Memory B cell (primary cell): ENCODE data around the gene CLEC16A.

Experiments
- ATAC-seq: fragments of 150-1000 bp; cut with Tn5 transposase; 2 replicates; pipeline ENCODE4 v1.10.0; 2021; ENCODE audit warnings: low read depth, mild to moderate bottlenecking, moderate library complexity
- DNase-seq, 2 donors: peaks; one replicate each; pipeline ENCODE4 v3.0.0; 2022; ENCODE audit warnings: low spot score in 2 of 2
- H3K27ac Mint-ChIP-seq: one replicate; pipeline ENCODE4 v1.8.0; 2022; ENCODE audit warnings: mild to moderate bottlenecking, moderate library complexity, mixed read lengths
- H3K27me3 Mint-ChIP-seq: one replicate; pipeline ENCODE4 v1.8.0; 2022; ENCODE audit warnings: mixed read lengths
- H3K36me3 Mint-ChIP-seq: one replicate; pipeline ENCODE4 v1.8.0; 2022; ENCODE audit warnings: mild to moderate bottlenecking, mixed read lengths
- H3K4me1 Mint-ChIP-seq: one replicate; pipeline ENCODE4 v1.8.0; 2022; ENCODE audit warnings: mixed read lengths
- H3K4me3 Mint-ChIP-seq: one replicate; pipeline ENCODE4 v1.8.0; 2022; ENCODE audit warnings: mild to moderate bottlenecking, moderate library complexity, mixed read lengths
- H3K9me3 Mint-ChIP-seq: one replicate; pipeline ENCODE4 v1.8.0; 2022; ENCODE audit warnings: mixed read lengths

The CLEC16A gene

DNA sequence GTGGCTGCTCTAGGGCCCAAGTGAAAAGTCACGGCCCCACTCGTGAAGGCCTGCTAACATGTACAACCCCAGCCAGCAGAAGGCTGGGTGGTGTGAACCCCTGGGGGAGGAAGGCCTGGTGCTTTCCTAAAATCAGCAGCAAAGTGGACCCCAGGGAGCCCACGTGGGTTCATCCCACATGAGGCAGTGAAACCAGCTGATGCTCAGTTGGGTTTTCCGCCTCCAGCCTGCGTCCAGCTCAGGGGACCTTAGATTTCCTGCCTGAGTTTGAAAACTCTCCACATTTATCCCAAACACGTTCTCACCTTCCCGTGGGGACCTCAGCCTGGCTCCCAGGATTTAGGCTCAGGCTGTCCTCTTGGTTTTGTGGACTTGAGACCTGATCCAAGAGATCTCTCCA is 225.8 kb downstream of the CLEC16A start:
- ATAC-seq = no peak
- Mint-ChIP-seq H3K36me3 (peaks cover 44% of the 10 kb centered on the region), H3K4me3 (no peak overlapping the region), H3K27ac (no peak overlapping the region), H3K9me3 (no peaks in the 10 kb centered on the region), H3K4me1 (peaks cover 12% of the 10 kb centered on the region), H3K27me3 (no peaks in the 10 kb centered on the region)
- DNase-seq = no peak

DNA sequence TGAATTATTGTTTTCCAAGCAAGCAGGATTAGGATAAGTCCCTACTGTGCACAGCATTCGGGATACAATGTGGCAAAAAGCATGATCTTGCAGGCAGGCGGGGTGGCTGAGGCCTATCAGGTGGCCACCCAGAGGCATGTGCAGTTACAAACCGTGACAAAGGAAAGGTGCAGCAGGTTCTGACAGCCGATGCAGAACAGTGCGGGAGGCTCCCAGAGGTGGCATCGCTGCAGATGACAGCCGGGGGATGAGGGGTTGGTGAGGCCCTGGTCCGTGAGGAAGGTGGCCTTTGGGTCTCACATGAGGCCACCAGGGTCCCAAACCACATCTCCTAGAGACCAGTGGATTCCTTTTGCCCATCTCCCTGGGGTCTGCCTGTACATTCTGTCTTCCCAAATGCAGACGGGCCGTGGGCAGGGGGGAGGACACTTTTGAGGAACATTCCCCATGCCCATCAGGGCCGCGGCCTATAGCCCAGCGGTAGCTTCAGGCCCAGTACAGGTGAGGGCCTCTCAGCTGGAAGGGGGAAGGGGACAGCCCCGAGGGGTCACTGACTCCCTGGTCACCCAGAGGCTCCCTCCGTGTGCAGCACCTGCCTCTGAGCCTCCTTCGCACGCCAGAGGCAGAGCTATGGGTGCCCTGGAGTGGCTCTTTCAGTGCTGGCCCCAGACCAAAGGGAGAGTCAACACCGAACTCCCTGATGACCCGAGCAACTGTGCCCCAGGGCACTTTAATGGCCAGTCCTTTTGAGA is 226.5 kb downstream of the CLEC16A start:
- no peak for DNase-seq
- no peaks in the 10 kb centered on the region for H3K27me3 Mint-ChIP-seq
- ATAC-seq = no peak
- no peaks in the 10 kb centered on the region for H3K9me3 Mint-ChIP-seq
- H3K4me3 Mint-ChIP-seq = no peak overlapping the region
- H3K27ac Mint-ChIP-seq = no peak overlapping the region
- H3K36me3 Mint-ChIP-seq = peaks cover 45% of the 10 kb centered on the region
- H3K4me1 Mint-ChIP-seq = peaks cover 16% of the 10 kb centered on the region

- H3K4me1 Mint-ChIP-seq = peaks cover 21% of the 10 kb centered on the region
- ATAC-seq = no peak
- no peak for DNase-seq
- H3K27ac Mint-ChIP-seq = no peak overlapping the region
- H3K27me3 Mint-ChIP-seq = no peaks in the 10 kb centered on the region
- H3K4me3 Mint-ChIP-seq = no peak overlapping the region
- peaks cover 44% of the 10 kb centered on the region for H3K36me3 Mint-ChIP-seq
- H3K9me3 Mint-ChIP-seq = no peaks in the 10 kb centered on the region
Measured at GRCh38 chr16:11171448-11171709, 227.0 kb downstream of the CLEC16A start.

- ATAC-seq (no peak), DNase-seq (no peak)
- no peak overlapping the region for H3K27ac Mint-ChIP-seq
- no peak overlapping the region for H3K4me3 Mint-ChIP-seq
- no peaks in the 10 kb centered on the region for H3K9me3 Mint-ChIP-seq
- H3K36me3 Mint-ChIP-seq = peaks cover 44% of the 10 kb centered on the region
- H3K4me1 Mint-ChIP-seq = peaks cover 21% of the 10 kb centered on the region
- no peaks in the 10 kb centered on the region for H3K27me3 Mint-ChIP-seq
Measured at GRCh38 chr16:11171757-11172299, 227.5 kb downstream of the CLEC16A start.

- Mint-ChIP-seq H3K9me3 (no peaks in the 10 kb centered on the region), H3K27me3 (no peaks in the 10 kb centered on the region), H3K4me3 (no peak overlapping the region), H3K36me3 (peaks cover 35% of the 10 kb centered on the region), H3K27ac (no peak overlapping the region), H3K4me1 (peaks cover 21% of the 10 kb centered on the region)
- no peak for DNase-seq
- ATAC-seq = no peak
Measured at GRCh38 chr16:11173426-11173825, 229.1 kb downstream of the CLEC16A start.

- H3K27me3 Mint-ChIP-seq = no peaks in the 10 kb centered on the region
- DNase-seq (no peak), ATAC-seq (no peak)
- no peak overlapping the region for H3K27ac Mint-ChIP-seq
- peaks cover 34% of the 10 kb centered on the region for H3K36me3 Mint-ChIP-seq
- no peak overlapping the region for H3K4me3 Mint-ChIP-seq
- H3K9me3 Mint-ChIP-seq = no peaks in the 10 kb centered on the region
- H3K4me1 Mint-ChIP-seq = peaks cover 21% of the 10 kb centered on the region
Measured at GRCh38 chr16:11174141-11174540, 229.8 kb downstream of the CLEC16A start.

DNA sequence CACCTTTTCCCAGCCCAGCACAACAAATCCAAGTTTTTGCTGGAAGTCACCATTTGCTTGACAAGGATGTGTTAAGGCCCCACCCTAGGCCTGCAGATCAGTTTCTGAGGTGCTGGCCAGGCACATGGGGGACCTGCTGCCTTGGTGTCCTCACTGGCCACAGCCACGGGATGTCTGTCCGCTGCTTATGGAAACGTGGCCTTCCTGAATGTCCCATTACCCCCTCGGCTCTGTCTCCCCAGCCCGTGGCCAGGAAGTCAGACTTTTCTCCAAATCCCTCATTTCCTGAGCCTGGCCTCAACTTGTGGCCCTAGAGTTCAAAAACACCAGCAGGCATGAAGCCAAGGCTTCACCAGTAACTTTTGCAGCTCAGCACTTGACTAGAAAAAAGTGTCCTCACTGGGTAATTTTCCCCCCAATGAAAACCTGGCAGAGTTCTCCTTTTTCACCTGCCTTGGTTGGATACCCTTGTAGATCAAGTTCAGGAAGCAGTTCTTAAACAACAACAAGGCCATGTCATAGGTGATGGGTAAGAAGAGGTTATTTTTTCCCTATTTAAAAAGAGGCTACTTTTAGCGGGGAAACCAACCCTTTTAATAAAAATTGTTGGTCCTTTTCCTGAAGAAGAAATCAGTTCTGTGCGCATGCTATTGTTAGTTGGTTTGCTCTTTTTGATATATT is 230.9 kb downstream of the CLEC16A start:
- no peaks in the 10 kb centered on the region for H3K9me3 Mint-ChIP-seq
- H3K36me3 Mint-ChIP-seq = peaks cover 42% of the 10 kb centered on the region
- DNase-seq (no peak), ATAC-seq (peak; percentile 46)
- peak overlapping the region; percentile 38 for H3K27ac Mint-ChIP-seq
- no peak overlapping the region for H3K4me3 Mint-ChIP-seq
- H3K4me1 Mint-ChIP-seq = peaks cover 22% of the 10 kb centered on the region
- H3K27me3 Mint-ChIP-seq = no peaks in the 10 kb centered on the region

DNA sequence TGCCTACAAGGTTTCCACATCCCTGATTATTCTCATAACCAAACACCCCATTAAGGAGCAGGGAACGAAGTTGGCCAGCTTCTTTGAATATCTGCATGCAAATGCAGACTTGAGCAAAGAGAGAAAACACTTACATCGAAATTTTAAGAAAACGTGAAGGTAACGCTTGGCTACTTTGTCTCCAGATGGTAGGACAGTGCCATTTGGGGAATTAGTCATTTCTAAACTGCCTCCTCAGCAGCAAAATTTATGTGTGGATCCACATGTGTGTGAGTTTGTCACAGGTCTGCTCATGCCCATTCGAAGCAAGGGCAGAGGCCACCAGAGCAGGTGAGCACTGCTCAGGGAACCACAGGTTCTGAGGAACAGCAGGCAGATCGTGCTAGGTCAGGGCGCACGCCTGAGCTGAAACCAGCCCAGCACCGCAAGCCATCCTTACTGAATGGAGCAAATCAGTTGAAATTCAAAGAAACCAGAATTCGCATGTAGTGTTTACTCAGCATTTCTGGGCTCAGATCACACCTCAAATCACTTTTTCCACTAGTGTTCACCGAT is 231.5 kb downstream of the CLEC16A start:
- Mint-ChIP-seq H3K36me3 (peaks cover 42% of the 10 kb centered on the region), H3K4me1 (peaks cover 26% of the 10 kb centered on the region), H3K27ac (peak overlapping the region; percentile 38), H3K27me3 (no peaks in the 10 kb centered on the region), H3K4me3 (no peak overlapping the region), H3K9me3 (no peaks in the 10 kb centered on the region)
- ATAC-seq (no peak), DNase-seq (no peak)

- Mint-ChIP-seq H3K27me3 (no peaks in the 10 kb centered on the region), H3K4me1 (peaks cover 25% of the 10 kb centered on the region), H3K27ac (no peak overlapping the region), H3K36me3 (peaks cover 36% of the 10 kb centered on the region), H3K4me3 (no peak overlapping the region), H3K9me3 (no peaks in the 10 kb centered on the region)
- ATAC-seq (no peak), DNase-seq (no peak)
Measured at GRCh38 chr16:11177578-11178160, 233.3 kb downstream of the CLEC16A start.

DNA sequence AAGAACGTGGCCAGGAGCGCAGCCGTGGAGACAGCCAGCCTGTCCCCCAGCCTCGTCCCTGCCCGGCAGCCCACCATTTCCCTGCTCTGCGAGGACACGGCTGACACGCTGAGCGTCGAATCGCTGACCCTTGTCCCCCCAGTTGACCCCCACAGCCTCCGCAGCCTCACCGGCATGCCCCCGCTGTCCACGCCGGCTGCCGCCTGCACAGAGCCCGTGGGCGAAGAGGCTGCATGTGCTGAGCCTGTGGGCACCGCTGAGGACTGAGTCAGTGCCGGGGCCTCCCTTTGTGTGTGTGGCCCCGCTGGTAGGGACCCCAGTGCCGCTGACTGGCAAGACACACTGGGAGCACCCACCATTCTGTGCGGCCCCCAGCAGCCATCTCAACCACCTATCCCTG is 234.1 kb downstream of the CLEC16A start:
- Mint-ChIP-seq H3K27me3 (no peaks in the 10 kb centered on the region), H3K36me3 (peaks cover 36% of the 10 kb centered on the region), H3K4me1 (peaks cover 28% of the 10 kb centered on the region), H3K4me3 (no peak overlapping the region), H3K27ac (no peak overlapping the region), H3K9me3 (no peaks in the 10 kb centered on the region)
- ATAC-seq (no peak), DNase-seq (no peak)

DNA sequence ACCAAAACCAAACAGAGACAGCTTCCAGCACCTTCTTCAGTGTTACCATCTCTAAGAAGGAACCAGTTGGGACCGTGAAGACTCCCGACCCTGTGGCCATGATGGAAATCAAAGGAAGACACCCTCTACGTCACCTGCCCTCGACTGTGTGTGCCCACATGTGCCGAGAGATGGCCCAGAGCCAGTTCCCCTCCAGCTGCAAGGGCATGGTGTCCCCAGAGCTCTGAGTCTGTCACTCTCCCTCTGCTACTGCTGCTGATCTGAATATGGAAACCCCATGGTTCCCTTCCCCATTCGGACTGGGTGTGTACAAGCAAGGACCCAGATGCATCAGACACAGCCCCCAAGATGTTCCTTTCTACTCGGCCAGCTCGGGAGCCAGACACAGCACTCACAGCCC is 235.2 kb downstream of the CLEC16A start:
- Mint-ChIP-seq H3K4me3 (no peak overlapping the region), H3K36me3 (peaks cover 27% of the 10 kb centered on the region), H3K27me3 (no peaks in the 10 kb centered on the region), H3K27ac (no peak overlapping the region), H3K4me1 (peaks cover 28% of the 10 kb centered on the region), H3K9me3 (no peaks in the 10 kb centered on the region)
- ATAC-seq (no peak), DNase-seq (no peak)

GRCh38 chr16:11180489-11180888 is 236.1 kb downstream of the CLEC16A start:
- H3K4me1 Mint-ChIP-seq = peaks cover 20% of the 10 kb centered on the region
- no peak overlapping the region for H3K4me3 Mint-ChIP-seq
- DNase-seq (no peak), ATAC-seq (no peak)
- H3K36me3 Mint-ChIP-seq = peaks cover 19% of the 10 kb centered on the region
- peak overlapping the region; percentile 46 for H3K27ac Mint-ChIP-seq
- no peaks in the 10 kb centered on the region for H3K9me3 Mint-ChIP-seq
- no peaks in the 10 kb centered on the region for H3K27me3 Mint-ChIP-seq

DNA sequence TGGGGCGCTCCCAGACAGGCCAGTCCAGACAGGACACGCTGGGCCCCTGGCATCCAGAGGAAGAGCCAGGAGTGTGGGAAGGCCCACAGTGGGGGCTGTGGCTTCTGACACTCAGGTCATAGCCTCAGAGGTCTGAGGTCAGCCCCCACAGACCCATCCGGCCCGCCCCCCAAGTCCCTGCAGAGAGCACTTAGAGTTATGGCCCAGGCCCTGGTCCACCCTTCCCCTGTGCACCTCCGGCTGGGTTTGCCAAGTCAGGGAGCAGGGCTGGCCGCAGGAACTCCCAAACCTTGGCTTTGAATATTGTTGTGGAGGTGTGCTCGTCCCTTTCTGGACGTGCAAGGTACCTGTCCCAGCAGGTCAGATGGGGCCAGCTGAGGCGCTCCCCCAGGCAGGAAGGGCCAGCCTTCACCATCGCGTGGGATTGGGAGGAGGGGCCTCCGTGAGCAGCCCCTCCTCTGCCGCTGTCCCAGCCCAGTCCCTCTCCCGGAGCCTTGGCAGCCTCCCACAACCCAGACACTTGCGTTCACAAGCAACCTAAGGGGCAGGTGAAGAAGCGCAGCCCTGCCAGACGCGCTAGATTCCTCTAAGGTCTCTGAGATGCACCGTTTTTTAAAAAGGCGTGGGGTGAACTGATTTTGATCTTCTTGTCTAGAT is 237.0 kb downstream of the CLEC16A start:
- Mint-ChIP-seq H3K36me3 (peaks cover 19% of the 10 kb centered on the region), H3K9me3 (no peaks in the 10 kb centered on the region), H3K27me3 (no peaks in the 10 kb centered on the region), H3K4me1 (peaks cover 12% of the 10 kb centered on the region), H3K4me3 (no peak overlapping the region), H3K27ac (peak overlapping the region; percentile 79)
- DNase-seq (no peak), ATAC-seq (no peak)

DNA sequence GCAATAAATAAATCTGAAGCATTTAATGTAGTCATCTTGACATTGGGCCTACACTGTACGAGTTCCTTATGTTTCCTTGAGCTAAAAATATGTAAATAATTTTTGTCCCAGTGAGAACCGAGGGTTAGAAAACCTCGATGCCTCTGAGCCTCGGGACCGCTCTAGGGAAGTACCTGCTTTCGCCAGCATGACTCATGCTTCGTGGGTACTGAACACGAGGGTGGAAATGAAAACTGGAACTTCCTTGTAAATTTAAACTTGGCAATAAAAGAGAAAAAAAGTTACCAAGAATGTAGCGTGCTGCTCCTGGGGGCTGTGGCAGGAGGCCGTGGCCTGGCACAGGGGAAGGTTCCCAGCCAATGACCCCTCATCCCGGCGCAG is 237.5 kb downstream of the CLEC16A start:
- Mint-ChIP-seq H3K36me3 (peaks cover 16% of the 10 kb centered on the region), H3K27me3 (no peaks in the 10 kb centered on the region), H3K4me3 (peak overlapping the region; percentile 3), H3K9me3 (no peaks in the 10 kb centered on the region), H3K4me1 (peaks cover 12% of the 10 kb centered on the region), H3K27ac (peak overlapping the region; percentile 79)
- ATAC-seq (peak; percentile 73), DNase-seq (peak in 1 of 2 donors; percentile 39)
